NK-92 treated with Interleukin-12 subunit alpha and Interleukin-12 subunit beta, amount 100 ng/mL, for 24 hours (cell line): ENCODE measurements around the gene ADARB2.
"Not testable (repeated sequence)": the region's sequence is repeated elsewhere in the genome, so short reads cannot be mapped to it uniquely, and the experiment has no call there.

Experiments
- DNase-seq: peaks from one replicate; lab custom pipeline; 2025; lab: John Stamatoyannopoulos, UW

Gene ADARB2

GRCh38 chr10:1546431-1547110 is 190.8 kb downstream of the ADARB2 start:
- DNase-seq: no peak

- DNase-seq: no peak
These were observed 191.8 kb downstream of the ADARB2 start for GRCh38 chr10:1545524-1545923.

- no peak for DNase-seq
These were observed 192.4 kb downstream of the ADARB2 start for GRCh38 chr10:1544929-1545328.

- no peak for DNase-seq
These were observed 193.1 kb downstream of the ADARB2 start for GRCh38 chr10:1544209-1544673.

GRCh38 chr10:1543596-1543995 is 193.7 kb downstream of the ADARB2 start:
- no peak for DNase-seq

- no peak for DNase-seq
These were observed 194.4 kb downstream of the ADARB2 start for GRCh38 chr10:1542941-1543340.

GRCh38 chr10:1540144-1540543 is 197.2 kb downstream of the ADARB2 start:
- no peak for DNase-seq

- no peak for DNase-seq
These were observed 198.1 kb downstream of the ADARB2 start for GRCh38 chr10:1539216-1539615.

- no peak for DNase-seq
These were observed 198.7 kb downstream of the ADARB2 start for GRCh38 chr10:1538531-1539061.

GRCh38 chr10:1538121-1538520 is 199.2 kb downstream of the ADARB2 start:
- no peak for DNase-seq

- DNase-seq: not testable (repeated sequence)
These were observed 199.9 kb downstream of the ADARB2 start for GRCh38 chr10:1537449-1537848.

- no peak for DNase-seq
These were observed 201.0 kb downstream of the ADARB2 start for GRCh38 chr10:1536341-1536740.

- no peak for DNase-seq
These were observed 201.9 kb downstream of the ADARB2 start for GRCh38 chr10:1535301-1535965.

GRCh38 chr10:1534820-1535219 is 202.5 kb downstream of the ADARB2 start:
- no peak for DNase-seq

- DNase-seq: no peak
These were observed 204.7 kb downstream of the ADARB2 start for GRCh38 chr10:1532636-1533035.

GRCh38 chr10:1531883-1532597 is 205.3 kb downstream of the ADARB2 start:
- DNase-seq: no peak

- no peak for DNase-seq
These were observed 206.3 kb downstream of the ADARB2 start for GRCh38 chr10:1530871-1531517.

GRCh38 chr10:1529806-1530413 is 207.4 kb downstream of the ADARB2 start:
- DNase-seq: no peak

- DNase-seq: no peak
These were observed 209.4 kb downstream of the ADARB2 start for GRCh38 chr10:1527951-1528350.

- DNase-seq: no peak
These were observed 210.8 kb downstream of the ADARB2 start for GRCh38 chr10:1526436-1527055.
